Suprapubic skin (tissue), 4 donors: ENCODE measurements around the gene NOS3. TPM values are rescaled to one million over a fixed set of nuclear protein-coding genes. Genes with fewer than 3 reads are reported as not detected.

Experiments used
- DNase-seq, 2 donors: peaks; one replicate each; pipeline ENCODE4 v3.0.0-alpha.2; 2019; ENCODE audit warnings: low spot score in 2 of 2
- H3K27ac ChIP-seq: fragments of 200-600 bp; sonication (generic); one replicate; pipeline ENCODE4 v1.5.1; 2019
- H3K27me3 ChIP-seq: fragments of 200-600 bp; sonication (generic); one replicate; pipeline ENCODE4 v1.5.1; 2019
- H3K36me3 ChIP-seq: fragments of 200-600 bp; sonication (generic); one replicate; pipeline ENCODE4 v1.5.1; 2019
- H3K4me1 ChIP-seq: fragments of 200-600 bp; sonication (generic); one replicate; pipeline ENCODE4 v1.5.1; 2019
- H3K4me3 ChIP-seq: fragments of 200-600 bp; sonication (generic); one replicate; pipeline ENCODE4 v1.5.1; 2019; ENCODE audit warnings: mild to moderate bottlenecking
- H3K9me3 ChIP-seq: fragments of 200-600 bp; sonication (generic); one replicate; pipeline ENCODE4 v1.5.1; 2019
- CTCF ChIP-seq, 2 donors: fragments of 200-600 bp in 1 of 2; fragments of 450-650 bp in 1 of 2; sonication (generic) in 1 of 2; IDR thresholded peaks; one replicate each; pipeline ENCODE4 v1.5.1; 2016 to 2019; ENCODE audit warnings: antibody characterized with exemption in 2 of 2, mild to moderate bottlenecking in 1 of 2, moderate library complexity in 1 of 2
- EP300 ChIP-seq: sonication (generic); formaldehyde crosslinking; IDR thresholded peaks from one replicate; pipeline ENCODE4 v1.6.1; 2017; ENCODE audit warnings: antibody characterized with exemption
- POLR2A ChIP-seq, 2 donors: fragments of 450-650 bp; IDR thresholded peaks; one replicate each; pipeline ENCODE4 v1.6.1; 2017; ENCODE audit warnings: antibody characterized with exemption in 2 of 2, mild to moderate bottlenecking in 2 of 2, moderate library complexity in 2 of 2
- POLR2AphosphoS5 ChIP-seq, 3 donors: sonication (generic); formaldehyde crosslinking; IDR thresholded peaks; one replicate each; pipeline ENCODE4 v1.6.1; 2017; ENCODE audit warnings: antibody characterized with exemption in 3 of 3
- WGBS: methylation state at CpG from one replicate; pipeline ENCODE4 v1.1.5; 2018; 5-methylcytosine and 5-hydroxymethylcytosine counted together
- total RNA-seq, 4 donors: library from RNA; depleted of rRNA; stranded (reverse); fragments of >200 nt; gene quantifications; one replicate each; pipeline ENCODE4 v1.1.0, GENCODE V29; 2016

The NOS3 gene
- total RNA-seq, 4 donors from 2014 or later = 2.6 to 10.9 (median 6.8) TPM

- DNase-seq = no peak
- 54% methylated on average over 24 of the region's 24 CpGs for WGBS
- Histone ChIP-seq H3K9me3 (no peaks in the 10 kb centered on the region), H3K27me3 (peaks cover 95% of the 10 kb centered on the region), H3K27ac (no peak overlapping the region), H3K4me1 (peaks cover 20% of the 10 kb centered on the region), H3K4me3 (no peak overlapping the region), H3K36me3 (no peaks in the 10 kb centered on the region)
- no peak for TF ChIP-seq CTCF (IDR thresholded peaks at IDR 0.05)
- TF ChIP-seq EP300 = no peak
- TF ChIP-seq POLR2A (IDR thresholded peaks at IDR 0.05) = no peak
- no peak for TF ChIP-seq POLR2AphosphoS5 (IDR thresholded peaks at IDR 0.05)
Observed at GRCh38 chr7:150959739-150960734, 30.8 kb upstream of the NOS3 start.

- no peak for TF ChIP-seq CTCF (IDR thresholded peaks at IDR 0.05)
- no peak for TF ChIP-seq POLR2A (IDR thresholded peaks at IDR 0.05)
- no peak for TF ChIP-seq POLR2AphosphoS5 (IDR thresholded peaks at IDR 0.05)
- no peak for TF ChIP-seq EP300
- DNase-seq = no peak
- no peak overlapping the region for H3K27ac ChIP-seq
- WGBS = 80% methylated on average over 8 of the region's 17 CpGs
- H3K36me3 ChIP-seq = no peaks in the 10 kb centered on the region
- H3K9me3 ChIP-seq = no peaks in the 10 kb centered on the region
- peaks cover 11% of the 10 kb centered on the region for H3K4me1 ChIP-seq
- peaks cover 89% of the 10 kb centered on the region for H3K27me3 ChIP-seq
- H3K4me3 ChIP-seq = no peak overlapping the region
Observed at GRCh38 chr7:150961510-150962289, 29.1 kb upstream of the NOS3 start.

GRCh38 chr7:150962290-150962552, 28.6 kb upstream of the NOS3 start:
- no peak for DNase-seq
- no peaks in the 10 kb centered on the region for H3K36me3 ChIP-seq
- no peak overlapping the region for H3K27ac ChIP-seq
- H3K27me3 ChIP-seq = peaks cover 89% of the 10 kb centered on the region
- 86% methylated on average over 1 of the region's 2 CpGs for WGBS
- H3K9me3 ChIP-seq = no peaks in the 10 kb centered on the region
- no peak overlapping the region for H3K4me3 ChIP-seq
- H3K4me1 ChIP-seq = peaks cover 11% of the 10 kb centered on the region
- no peak for TF ChIP-seq POLR2AphosphoS5 (IDR thresholded peaks at IDR 0.05)
- no peak for TF ChIP-seq EP300
- no peak for TF ChIP-seq CTCF (IDR thresholded peaks at IDR 0.05)
- no peak for TF ChIP-seq POLR2A (IDR thresholded peaks at IDR 0.05)

GRCh38 chr7:150962553-150963399, 28.0 kb upstream of the NOS3 start:
- peaks cover 8% of the 10 kb centered on the region for H3K4me1 ChIP-seq
- DNase-seq = no peak
- H3K36me3 ChIP-seq = no peaks in the 10 kb centered on the region
- TF ChIP-seq CTCF (IDR thresholded peaks at IDR 0.05) (peak; percentile 46 to 88), POLR2AphosphoS5 (IDR thresholded peaks at IDR 0.05) (no peak)
- no peak overlapping the region for H3K4me3 ChIP-seq
- peaks cover 89% of the 10 kb centered on the region for H3K27me3 ChIP-seq
- H3K9me3 ChIP-seq = no peaks in the 10 kb centered on the region
- no peak overlapping the region for H3K27ac ChIP-seq
- WGBS = 25% methylated on average over 22 of the region's 23 CpGs
